ENCODE results near the gene MAML2.

Gene MAML2

DNA sequence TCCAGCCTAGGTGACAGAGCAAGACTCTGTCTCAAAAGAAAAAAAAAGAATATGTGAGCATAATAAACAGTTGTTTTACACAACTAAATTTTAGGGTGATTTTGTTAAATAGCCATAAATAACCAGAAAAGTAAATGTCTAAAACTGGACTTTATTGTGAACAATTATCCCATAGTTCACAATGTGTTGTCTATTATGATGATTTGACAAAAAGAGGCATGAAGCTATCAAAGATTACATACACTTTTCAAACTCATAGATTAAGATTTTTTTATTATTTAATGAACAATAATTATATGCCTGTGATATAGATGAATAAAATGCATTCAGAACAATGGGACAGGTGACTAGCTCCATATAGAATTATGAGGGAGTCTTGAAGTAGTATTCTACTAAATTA is 392.1 kb downstream of the MAML2 start:
- Histone ChIP-seq H3K27ac (ENCODE audit: low read depth, low read length, severe bottlenecking) (no peak overlapping the region), H3K9me3 (ENCODE audit: control insufficient read depth, low read length) (peaks cover 19% of the 10 kb centered on the region), H3K4me3 (ENCODE audit: extremely low read depth, insufficient read depth, low read length, poor library complexity, severe bottlenecking) (no peak overlapping the region), H3K4me1 (ENCODE audit: control insufficient read depth, insufficient read depth, low read length, poor library complexity, severe bottlenecking) (no peaks in the 10 kb centered on the region), H3K36me3 (ENCODE audit: control insufficient read depth, insufficient read depth, low read length) (no peaks in the 10 kb centered on the region)

DNA sequence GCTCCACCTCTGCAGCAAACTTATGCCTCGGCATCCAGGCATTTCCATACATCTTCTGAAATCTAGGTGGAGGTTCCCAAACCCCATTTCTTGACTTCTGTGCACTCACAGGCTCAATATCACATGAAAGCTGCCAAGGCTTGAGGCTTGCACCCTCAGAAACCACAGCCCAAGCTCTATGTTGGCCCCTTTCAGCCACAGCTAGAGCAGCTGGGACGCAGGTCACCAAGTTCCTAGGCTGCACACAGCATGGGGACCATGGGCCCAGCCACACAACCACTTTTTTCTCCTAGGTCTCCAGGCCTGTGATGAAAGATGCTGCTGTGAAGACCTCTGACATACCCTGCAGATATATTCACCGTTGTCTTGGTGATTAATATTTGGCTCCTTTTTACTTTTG is 394.4 kb downstream of the MAML2 start:
- WGBS, 2 experiments (ENCODE audit: insufficient coverage in 2 of 2): 91 to 92% methylated on average over 2 to 3 of the region's 3 CpGs
- no peaks in the 10 kb centered on the region for H3K4me1 ChIP-seq (ENCODE audit: control insufficient read depth, insufficient read depth, low read length, poor library complexity, severe bottlenecking)

DNA sequence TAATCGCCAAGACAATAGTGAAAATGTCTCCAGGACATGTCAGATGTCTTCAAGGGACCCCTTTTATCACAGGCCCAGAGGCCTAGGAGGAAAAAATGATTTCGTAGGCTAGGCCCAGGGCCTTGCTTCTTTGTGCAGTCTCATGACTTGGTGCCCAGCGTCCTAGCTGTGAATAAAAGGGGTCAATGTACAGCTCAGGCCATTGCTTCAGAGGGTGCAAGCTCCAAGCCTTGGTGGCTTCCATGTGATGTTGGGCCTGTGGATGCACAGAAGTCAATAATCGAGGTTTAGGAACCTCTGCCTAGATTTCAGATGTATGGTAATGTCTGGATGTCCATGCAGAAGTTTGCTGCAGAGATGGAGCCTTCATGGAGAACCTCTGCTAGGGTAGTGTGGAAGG is 398.4 kb downstream of the MAML2 start:
- Histone ChIP-seq H3K36me3 (ENCODE audit: control insufficient read depth, insufficient read depth, low read length) (no peaks in the 10 kb centered on the region), H3K27ac (ENCODE audit: low read depth, low read length, severe bottlenecking) (no peak overlapping the region), H3K4me3 (ENCODE audit: extremely low read depth, insufficient read depth, low read length, poor library complexity, severe bottlenecking) (no peak overlapping the region), H3K4me1 (ENCODE audit: control insufficient read depth, insufficient read depth, low read length, poor library complexity, severe bottlenecking) (no peaks in the 10 kb centered on the region), H3K9me3 (ENCODE audit: control insufficient read depth, low read length) (peaks cover 44% of the 10 kb centered on the region)
- 82 to 88% methylated on average over 4 of the region's 4 CpGs for WGBS, 2 experiments (ENCODE audit: insufficient coverage in 2 of 2)

More for the DNA sequence above, 394.4 kb downstream of the MAML2 start:
- H3K4me3 ChIP-seq (ENCODE audit: extremely low read depth, insufficient read depth, low read length, poor library complexity, severe bottlenecking): no peak overlapping the region
- H3K9me3 ChIP-seq (ENCODE audit: control insufficient read depth, low read length): peaks cover 40% of the 10 kb centered on the region
- H3K27ac ChIP-seq (ENCODE audit: low read depth, low read length, severe bottlenecking): no peak overlapping the region
- no peaks in the 10 kb centered on the region for H3K36me3 ChIP-seq (ENCODE audit: control insufficient read depth, insufficient read depth, low read length)

DNA sequence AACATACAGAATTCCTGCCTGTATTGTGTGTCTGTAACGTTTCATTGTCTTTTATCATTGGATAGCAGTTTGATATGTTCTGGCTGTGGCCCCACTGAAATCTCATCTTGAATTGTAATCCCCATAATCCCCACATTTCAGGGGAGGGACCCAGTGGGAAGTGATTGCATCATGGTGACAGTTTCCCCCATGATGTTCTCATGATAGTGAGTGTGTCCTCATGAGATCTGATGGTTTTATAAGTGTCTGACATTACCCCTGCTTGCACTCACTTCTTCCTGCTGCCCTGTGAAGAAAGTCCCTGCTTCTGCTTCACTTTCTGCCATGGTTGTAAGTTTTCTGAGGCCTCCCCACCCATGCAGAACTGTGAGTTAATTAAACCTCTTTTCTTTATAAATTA is 399.4 kb downstream of the MAML2 start:
- H3K9me3 ChIP-seq (ENCODE audit: control insufficient read depth, low read length): peaks cover 41% of the 10 kb centered on the region
- H3K36me3 ChIP-seq (ENCODE audit: control insufficient read depth, insufficient read depth, low read length): no peaks in the 10 kb centered on the region
- H3K4me1 ChIP-seq (ENCODE audit: control insufficient read depth, insufficient read depth, low read length, poor library complexity, severe bottlenecking): no peaks in the 10 kb centered on the region
- WGBS, 2 experiments (ENCODE audit: insufficient coverage in 2 of 2): no CpG with 5 or more reads among the region's 1 CpG
- H3K27ac ChIP-seq (ENCODE audit: low read depth, low read length, severe bottlenecking): no peak overlapping the region
- no peak overlapping the region for H3K4me3 ChIP-seq (ENCODE audit: extremely low read depth, insufficient read depth, low read length, poor library complexity, severe bottlenecking)

DNA sequence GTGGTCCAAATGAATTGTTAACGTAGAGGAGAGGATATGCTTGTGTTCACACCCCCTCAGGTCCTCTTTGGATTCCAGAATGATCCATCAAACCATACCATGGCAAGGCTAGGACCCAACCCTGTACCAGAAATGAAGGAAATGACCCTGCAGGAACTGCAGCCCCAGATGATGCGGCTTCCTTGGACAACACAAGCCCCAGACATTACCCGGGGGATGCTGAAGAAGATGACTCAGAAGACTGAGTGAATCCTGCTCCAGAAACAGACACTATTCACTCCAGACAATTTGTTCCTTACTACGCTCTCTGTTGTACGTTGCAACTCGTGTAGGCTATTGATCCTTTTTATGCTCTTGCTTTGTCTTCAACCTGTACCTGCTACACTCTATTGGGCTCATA is 403.9 kb downstream of the MAML2 start:
- 90 to 92% methylated on average over 5 of the region's 6 CpGs for WGBS, 2 experiments (ENCODE audit: insufficient coverage in 2 of 2)

DNA sequence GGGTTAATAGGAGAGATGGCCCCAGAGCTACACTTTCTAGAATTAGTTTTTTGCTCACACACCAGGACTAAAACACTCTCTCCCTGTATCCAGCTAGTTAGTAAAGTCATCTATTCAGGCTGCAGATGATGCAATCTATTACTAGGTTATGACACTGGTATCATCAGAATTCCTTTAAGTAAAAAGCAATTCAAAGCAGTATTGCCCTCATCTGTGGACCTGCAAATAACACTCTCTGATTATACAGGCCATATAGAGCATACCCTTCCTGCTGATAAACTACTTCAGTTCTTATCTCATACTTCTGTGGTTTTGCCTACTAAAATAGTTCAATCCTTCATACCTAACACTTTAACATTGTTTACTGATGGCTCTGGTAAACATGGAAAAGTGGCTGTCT is 405.6 kb downstream of the MAML2 start:
- H3K4me1 ChIP-seq (ENCODE audit: control insufficient read depth, insufficient read depth, low read length, poor library complexity, severe bottlenecking): no peaks in the 10 kb centered on the region
- no peak overlapping the region for H3K4me3 ChIP-seq (ENCODE audit: extremely low read depth, insufficient read depth, low read length, poor library complexity, severe bottlenecking)
- no peak overlapping the region for H3K27ac ChIP-seq (ENCODE audit: low read depth, low read length, severe bottlenecking)
- no peaks in the 10 kb centered on the region for H3K9me3 ChIP-seq (ENCODE audit: control insufficient read depth, low read length)
- no peaks in the 10 kb centered on the region for H3K36me3 ChIP-seq (ENCODE audit: control insufficient read depth, insufficient read depth, low read length)

More for the DNA sequence above, 403.9 kb downstream of the MAML2 start:
- H3K9me3 ChIP-seq (ENCODE audit: control insufficient read depth, low read length): peaks cover 9% of the 10 kb centered on the region
- H3K4me1 ChIP-seq (ENCODE audit: control insufficient read depth, insufficient read depth, low read length, poor library complexity, severe bottlenecking): no peaks in the 10 kb centered on the region
- H3K36me3 ChIP-seq (ENCODE audit: control insufficient read depth, insufficient read depth, low read length): no peaks in the 10 kb centered on the region
- no peak overlapping the region for H3K27ac ChIP-seq (ENCODE audit: low read depth, low read length, severe bottlenecking)
- H3K4me3 ChIP-seq (ENCODE audit: extremely low read depth, insufficient read depth, low read length, poor library complexity, severe bottlenecking): no peak overlapping the region

DNA sequence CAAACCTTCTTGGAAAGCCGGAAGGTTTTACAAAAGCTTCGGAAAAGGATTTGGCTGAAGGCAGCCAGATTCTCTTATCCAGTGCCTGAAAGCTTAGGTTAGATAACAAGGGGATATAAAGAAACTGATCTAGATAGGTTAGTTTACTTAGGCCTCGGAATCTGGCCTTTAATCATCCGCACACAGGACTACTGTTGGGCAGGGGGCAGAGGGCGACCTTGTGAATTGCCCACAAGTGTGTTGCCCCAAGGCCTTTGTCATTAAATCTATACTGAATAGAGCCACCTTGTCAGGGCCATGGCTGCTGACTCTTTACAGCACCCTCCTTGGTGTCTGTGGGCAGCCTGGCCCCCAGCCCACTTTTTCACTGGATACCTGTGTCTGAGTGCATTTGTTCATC is 409.4 kb downstream of the MAML2 start:
- H3K9me3 ChIP-seq (ENCODE audit: control insufficient read depth, low read length): peaks cover 6% of the 10 kb centered on the region
- H3K4me1 ChIP-seq (ENCODE audit: control insufficient read depth, insufficient read depth, low read length, poor library complexity, severe bottlenecking): no peaks in the 10 kb centered on the region
- no peak overlapping the region for H3K27ac ChIP-seq (ENCODE audit: low read depth, low read length, severe bottlenecking)
- 96 to 100% methylated on average over 4 to 5 of the region's 5 CpGs for WGBS, 2 experiments (ENCODE audit: insufficient coverage in 2 of 2)
- no peaks in the 10 kb centered on the region for H3K36me3 ChIP-seq (ENCODE audit: control insufficient read depth, insufficient read depth, low read length)
- no peak overlapping the region for H3K4me3 ChIP-seq (ENCODE audit: extremely low read depth, insufficient read depth, low read length, poor library complexity, severe bottlenecking)

DNA sequence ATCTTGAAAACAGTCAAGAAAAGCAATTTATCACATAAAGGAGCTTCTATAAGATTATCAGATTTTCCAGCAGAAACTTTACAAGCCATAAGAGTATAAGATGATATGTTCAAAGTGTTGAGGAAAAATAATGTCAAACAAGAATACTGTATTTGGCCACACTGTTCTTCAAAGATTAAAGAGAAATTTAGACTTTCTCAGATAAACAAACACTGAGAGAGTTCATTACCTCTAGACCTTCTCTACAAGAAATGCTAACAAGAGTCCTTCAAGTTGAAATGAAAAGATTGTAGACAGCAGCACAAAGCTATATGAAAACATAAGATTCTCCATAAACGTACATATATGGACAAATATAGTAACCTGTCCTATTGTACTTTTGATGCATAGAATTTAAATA is 411.1 kb downstream of the MAML2 start:
- WGBS, 2 experiments (ENCODE audit: insufficient coverage in 2 of 2): no CpG with 5 or more reads among the region's 1 CpG
- H3K4me3 ChIP-seq (ENCODE audit: extremely low read depth, insufficient read depth, low read length, poor library complexity, severe bottlenecking): no peak overlapping the region

DNA sequence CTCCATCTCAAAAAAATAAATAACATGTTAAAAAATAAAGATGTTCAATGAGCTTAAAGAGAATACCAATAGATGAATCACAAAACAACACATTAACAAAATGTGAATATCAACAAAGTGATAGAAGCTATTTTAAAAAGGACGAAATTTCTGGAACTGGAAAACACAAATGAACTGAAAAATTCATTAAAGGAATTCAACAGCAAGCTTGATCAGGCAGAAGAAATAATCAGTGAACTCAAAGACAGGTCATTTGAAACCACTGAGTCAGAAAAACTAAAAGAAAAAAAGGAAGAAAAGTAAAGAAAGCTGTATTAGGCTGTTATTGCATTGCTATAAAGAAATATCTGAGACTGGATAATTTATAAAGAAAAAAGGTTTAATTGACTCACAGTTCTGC is 412.0 kb downstream of the MAML2 start:
- peaks cover 6% of the 10 kb centered on the region for H3K9me3 ChIP-seq (ENCODE audit: control insufficient read depth, low read length)
- no peak overlapping the region for H3K4me3 ChIP-seq (ENCODE audit: extremely low read depth, insufficient read depth, low read length, poor library complexity, severe bottlenecking)
- H3K4me1 ChIP-seq (ENCODE audit: control insufficient read depth, insufficient read depth, low read length, poor library complexity, severe bottlenecking): no peaks in the 10 kb centered on the region
- no peaks in the 10 kb centered on the region for H3K36me3 ChIP-seq (ENCODE audit: control insufficient read depth, insufficient read depth, low read length)
- H3K27ac ChIP-seq (ENCODE audit: low read depth, low read length, severe bottlenecking): no peak overlapping the region
- 83% methylated on average over 1 of the region's 1 CpG; no CpG with 5 or more reads in 1 of the 2 experiments for WGBS, 2 experiments (ENCODE audit: insufficient coverage in 2 of 2)

More for the DNA sequence above, 411.1 kb downstream of the MAML2 start:
- Histone ChIP-seq H3K4me1 (ENCODE audit: control insufficient read depth, insufficient read depth, low read length, poor library complexity, severe bottlenecking) (no peaks in the 10 kb centered on the region), H3K9me3 (ENCODE audit: control insufficient read depth, low read length) (peaks cover 6% of the 10 kb centered on the region), H3K36me3 (ENCODE audit: control insufficient read depth, insufficient read depth, low read length) (no peaks in the 10 kb centered on the region), H3K27ac (ENCODE audit: low read depth, low read length, severe bottlenecking) (no peak overlapping the region)

DNA sequence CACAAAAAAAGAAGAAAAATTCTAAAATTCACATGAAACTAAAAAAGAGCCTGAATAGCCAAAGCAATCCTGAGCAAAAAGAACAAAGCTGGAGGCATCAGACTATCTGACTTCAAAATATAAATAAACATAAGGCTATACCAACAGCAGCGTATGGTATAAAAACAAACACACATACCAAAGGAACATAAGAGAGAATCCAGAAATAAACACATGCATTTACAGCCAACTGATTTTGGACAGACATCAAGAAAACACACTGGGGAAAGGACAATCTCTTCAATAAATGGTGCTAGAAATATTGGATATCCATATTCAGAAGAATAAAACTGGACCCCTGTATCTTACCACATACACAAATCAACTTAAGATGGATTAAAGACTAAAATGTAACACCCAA is 416.3 kb downstream of the MAML2 start:
- Histone ChIP-seq H3K9me3 (ENCODE audit: control insufficient read depth, low read length) (peaks cover 6% of the 10 kb centered on the region), H3K4me3 (ENCODE audit: extremely low read depth, insufficient read depth, low read length, poor library complexity, severe bottlenecking) (no peak overlapping the region), H3K36me3 (ENCODE audit: control insufficient read depth, insufficient read depth, low read length) (no peaks in the 10 kb centered on the region), H3K27ac (ENCODE audit: low read depth, low read length, severe bottlenecking) (no peak overlapping the region), H3K4me1 (ENCODE audit: control insufficient read depth, insufficient read depth, low read length, poor library complexity, severe bottlenecking) (peaks cover 8% of the 10 kb centered on the region)
- WGBS, 2 experiments (ENCODE audit: insufficient coverage in 2 of 2): 100% methylated on average over 1 of the region's 1 CpG

Data from mesodermal cell (in vitro differentiated cells).